ENCODE data around the gene SSU72. TPM values are rescaled to one million over a fixed set of nuclear protein-coding genes. Genes with fewer than 3 reads are reported as not detected.

SSU72 gene
- total RNA-seq, 1 donor from 2014 or later = 54.0 TPM

GRCh38 chr1:1545946-1546737 lies 28.5 kb downstream of the SSU72 start:
- peaks cover 11% of the 10 kb centered on the region for H3K36me3 ChIP-seq (ENCODE audit: control insufficient read depth, insufficient read depth, low read length)
- H3K4me3 ChIP-seq (ENCODE audit: low read depth, low read length) = no peak overlapping the region
- TF ChIP-seq, protein P1, sequence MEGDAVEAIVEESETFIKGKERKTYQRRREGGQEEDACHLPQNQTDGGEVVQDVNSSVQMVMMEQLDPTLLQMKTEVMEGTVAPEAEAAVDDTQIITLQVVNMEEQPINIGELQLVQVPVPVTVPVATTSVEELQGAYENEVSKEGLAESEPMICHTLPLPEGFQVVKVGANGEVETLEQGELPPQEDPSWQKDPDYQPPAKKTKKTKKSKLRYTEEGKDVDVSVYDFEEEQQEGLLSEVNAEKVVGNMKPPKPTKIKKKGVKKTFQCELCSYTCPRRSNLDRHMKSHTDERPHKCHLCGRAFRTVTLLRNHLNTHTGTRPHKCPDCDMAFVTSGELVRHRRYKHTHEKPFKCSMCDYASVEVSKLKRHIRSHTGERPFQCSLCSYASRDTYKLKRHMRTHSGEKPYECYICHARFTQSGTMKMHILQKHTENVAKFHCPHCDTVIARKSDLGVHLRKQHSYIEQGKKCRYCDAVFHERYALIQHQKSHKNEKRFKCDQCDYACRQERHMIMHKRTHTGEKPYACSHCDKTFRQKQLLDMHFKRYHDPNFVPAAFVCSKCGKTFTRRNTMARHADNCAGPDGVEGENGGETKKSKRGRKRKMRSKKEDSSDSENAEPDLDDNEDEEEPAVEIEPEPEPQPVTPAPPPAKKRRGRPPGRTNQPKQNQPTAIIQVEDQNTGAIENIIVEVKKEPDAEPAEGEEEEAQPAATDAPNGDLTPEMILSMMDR (IDR thresholded peaks at IDR 0.05; ENCODE audit: insufficient read depth, low read length, severe bottlenecking) = no peak
- no peak for DNase-seq (ENCODE audit: low read depth)
- FAIRE-seq = no peak
- no peaks in the 10 kb centered on the region for H3K27me3 ChIP-seq (ENCODE audit: control insufficient read depth, insufficient read depth, low read length)

DNA sequence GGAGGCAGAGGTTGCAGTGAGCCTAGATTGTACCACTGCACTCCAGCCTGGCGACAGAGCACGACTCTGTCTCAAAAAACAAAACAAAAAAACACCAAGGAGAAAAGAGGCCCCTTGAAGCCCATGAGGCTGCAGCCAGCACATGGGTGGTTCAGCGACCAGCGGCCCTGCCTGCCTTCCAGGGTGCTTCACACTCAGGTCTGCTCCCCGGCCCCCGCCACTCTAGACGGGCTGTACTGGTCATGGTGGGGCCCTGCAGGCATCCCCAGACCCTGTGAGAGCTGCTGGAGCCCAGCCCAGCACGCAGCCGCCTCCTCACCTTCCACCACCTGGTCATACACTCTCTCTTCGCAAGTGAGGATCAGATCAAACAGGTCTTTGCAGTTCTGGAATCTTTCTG lies 30.1 kb downstream of the SSU72 start:
- FAIRE-seq = no peak
- Histone ChIP-seq H3K27me3 (ENCODE audit: control insufficient read depth, insufficient read depth, low read length) (no peaks in the 10 kb centered on the region), H3K36me3 (ENCODE audit: control insufficient read depth, insufficient read depth, low read length) (peaks cover 11% of the 10 kb centered on the region), H3K4me3 (ENCODE audit: low read depth, low read length) (no peak overlapping the region)
- TF ChIP-seq, protein P1 (IDR thresholded peaks at IDR 0.05; ENCODE audit: insufficient read depth, low read length, severe bottlenecking) = no peak
- no peak for DNase-seq (ENCODE audit: low read depth)

DNA sequence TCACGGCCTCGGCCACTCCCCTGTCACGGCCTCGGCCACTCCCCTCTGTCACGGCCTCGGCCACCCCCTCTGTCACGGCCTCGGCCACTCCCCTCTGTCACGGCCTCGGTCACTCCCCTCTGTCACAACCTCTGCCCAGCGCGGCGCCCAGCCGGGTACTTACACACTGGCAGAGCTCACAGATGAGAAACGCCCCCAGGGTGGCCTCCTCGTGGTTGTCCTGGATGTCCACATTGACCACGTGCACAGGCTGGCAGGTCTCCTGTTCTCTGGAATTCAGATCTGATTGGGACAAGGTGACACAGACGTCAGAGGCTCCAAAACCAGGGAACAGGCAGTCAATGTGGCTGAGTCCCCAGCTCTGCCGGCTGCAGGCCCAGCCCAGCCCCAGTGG lies 31.0 kb downstream of the SSU72 start:
- H3K36me3 ChIP-seq (ENCODE audit: control insufficient read depth, insufficient read depth, low read length) = peaks cover 10% of the 10 kb centered on the region
- TF ChIP-seq, protein P1 (IDR thresholded peaks at IDR 0.05; ENCODE audit: insufficient read depth, low read length, severe bottlenecking) = no peak
- no peak for DNase-seq (ENCODE audit: low read depth)
- no peaks in the 10 kb centered on the region for H3K27me3 ChIP-seq (ENCODE audit: control insufficient read depth, insufficient read depth, low read length)
- FAIRE-seq = no peak
- H3K4me3 ChIP-seq (ENCODE audit: low read depth, low read length) = no peak overlapping the region

- Histone ChIP-seq H3K4me3 (ENCODE audit: low read depth, low read length) (no peak overlapping the region), H3K36me3 (ENCODE audit: control insufficient read depth, insufficient read depth, low read length) (peaks cover 8% of the 10 kb centered on the region), H3K27me3 (ENCODE audit: control insufficient read depth, insufficient read depth, low read length) (no peaks in the 10 kb centered on the region)
- FAIRE-seq = no peak
- TF ChIP-seq, protein P1 (IDR thresholded peaks at IDR 0.05; ENCODE audit: insufficient read depth, low read length, severe bottlenecking) = no peak
- no peak for DNase-seq (ENCODE audit: low read depth)
Observed at GRCh38 chr1:1542766-1543705, 31.6 kb downstream of the SSU72 start.

DNA sequence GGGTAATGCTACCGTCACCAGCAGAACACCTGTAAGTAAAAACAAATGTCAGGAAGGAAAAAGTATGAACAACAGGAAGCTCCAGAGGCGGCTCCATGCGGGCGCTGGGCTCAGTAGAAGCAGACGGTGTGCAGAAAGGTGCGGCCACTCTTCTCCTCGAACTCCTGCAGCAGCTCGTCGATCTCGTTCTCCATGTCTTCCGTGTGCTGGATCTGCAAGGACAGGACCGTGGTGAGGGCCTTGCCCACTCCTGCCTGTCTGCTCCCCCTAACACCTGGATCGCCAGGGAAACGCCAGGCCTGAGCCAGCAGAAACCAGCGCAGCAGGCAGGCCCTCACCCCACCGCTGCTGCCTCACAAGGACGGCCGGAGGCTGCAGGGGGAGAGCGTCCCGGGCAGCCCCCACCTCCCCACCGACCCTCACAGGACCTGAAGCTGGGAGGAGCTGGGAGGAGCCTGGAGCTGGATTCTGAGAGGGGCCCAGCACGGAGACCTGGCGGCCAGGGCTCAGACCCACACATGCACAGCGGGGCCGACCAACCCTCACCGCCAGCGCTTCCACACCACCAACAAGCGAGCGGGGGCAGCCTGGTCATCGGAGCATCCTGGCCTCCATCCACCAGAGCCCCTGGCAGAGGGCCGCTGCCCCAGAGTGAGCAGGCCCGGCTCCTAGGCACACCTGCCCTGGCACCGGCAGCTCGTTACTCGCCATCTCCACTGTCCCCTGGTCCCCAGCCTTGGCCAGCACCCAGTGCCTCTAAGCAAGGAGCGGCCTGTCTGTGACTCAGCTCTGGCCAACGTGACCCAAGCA lies 32.5 kb downstream of the SSU72 start:
- no peaks in the 10 kb centered on the region for H3K27me3 ChIP-seq (ENCODE audit: control insufficient read depth, insufficient read depth, low read length)
- DNase-seq (ENCODE audit: low read depth) = no peak
- no peak overlapping the region for H3K4me3 ChIP-seq (ENCODE audit: low read depth, low read length)
- TF ChIP-seq, protein P1 (IDR thresholded peaks at IDR 0.05; ENCODE audit: insufficient read depth, low read length, severe bottlenecking) = no peak
- H3K36me3 ChIP-seq (ENCODE audit: control insufficient read depth, insufficient read depth, low read length) = peaks cover 8% of the 10 kb centered on the region
- FAIRE-seq = peak; percentile 13

All from bronchial epithelial cell (primary cell).